Ovary (tissue), 9 donors: Measurements from ENCODE around the gene PRG2. TPM values are rescaled to one million over a fixed set of nuclear protein-coding genes. Genes with fewer than 3 reads are reported as not detected.

Experiments
- DNase-seq, 5 donors: peaks; one replicate each; pipeline ENCODE4 v3.0.0-alpha.2; 2019 to 2020
- H3K27ac ChIP-seq, 2 donors: fragments of 200-600 bp; one replicate each; pipeline versions ENCODE4 v1.5.1 to v1.8.0; 2019 to 2022
- H3K27me3 ChIP-seq: fragments of 200-600 bp; one replicate; pipeline ENCODE4 v1.8.0; 2022
- H3K36me3 ChIP-seq: fragments of 200-600 bp; sonication (generic); one replicate; pipeline ENCODE4 v1.5.1; 2019
- H3K4me1 ChIP-seq: one replicate; pipeline ENCODE4 v1.8.1; 2013; ENCODE audit warnings: mild to moderate bottlenecking, moderate library complexity; ENCODE audit not compliant: insufficient read depth
- H3K4me3 ChIP-seq: fragments of 200-600 bp; sonication (generic); one replicate; pipeline ENCODE4 v1.5.1; 2017
- H3K9me3 ChIP-seq, 2 donors: fragments of 200-600 bp in 1 of 2; sonication (generic) in 1 of 2; one replicate each; pipeline versions ENCODE4 v1.5.1 to v1.8.1; 2013 to 2019; ENCODE audit warnings: mild to moderate bottlenecking in 1 of 2, moderate library complexity in 1 of 2
- CTCF ChIP-seq, 3 donors: fragments of 450-650 bp in 2 of 3; fragments of 200-600 bp in 1 of 3; IDR thresholded peaks; one replicate each; pipeline versions ENCODE4 v1.5.1 to v1.8.0; 2016 to 2022; ENCODE audit warnings: antibody characterized with exemption in 3 of 3, mild to moderate bottlenecking in 1 of 3
- EP300 ChIP-seq: sonication (generic); formaldehyde crosslinking; IDR thresholded peaks from one replicate; pipeline ENCODE4 v1.6.1; 2017; ENCODE audit warnings: antibody characterized with exemption
- POLR2A ChIP-seq: fragments of 450-650 bp; IDR thresholded peaks from one replicate; pipeline ENCODE4 v1.6.1; 2017; ENCODE audit warnings: antibody characterized with exemption, mild to moderate bottlenecking, moderate library complexity
- WGBS, 3 donors: extraction: QIAGEN DNeasy Blood & Tissue Kit in 1 of 3; methylation state at CpG; one replicate each; pipeline versions ENCODE4 v1.1.5 to v1.1.7; 2013 to 2017; 5-methylcytosine and 5-hydroxymethylcytosine counted together
- intact Hi-C, 4 donors: fragments of 100-400 bp; cut with DNase I; formaldehyde crosslinking; loops; one replicate each; pipeline versions ENCODE4 v1.11.0 to v1.15.1; 2022 to 2023
- polyA plus RNA-seq, 2 donors: library from polyadenylated mRNA; stranded (reverse); fragments of 200-250 nt in 1 of 2; fragments of 350-450 nt in 1 of 2; fragmentation: Illumina TruSeq in 1 of 2; extraction: RNeasy Lipid Tissue Mini Kit (QIAGEN cat#74804) in 1 of 2; gene quantifications; one replicate each; pipeline ENCODE4 v1.2.3, GENCODE V29; 2013 to 2014
- total RNA-seq, 7 donors: library from RNA; depleted of rRNA in 2 of 7; stranded (reverse); fragments of >200 nt in 2 of 7; fragmentation: NEBNext Ultra II Directional in 3 of 7; extraction: Animal tissue kit (Norgen Biotek cat#: 25700) in 3 of 7; gene quantifications; one replicate each; pipeline versions ENCODE4 v1.1.0 to v1.2.4, GENCODE V29; 2016 to 2023
- donor health status: DM: no; HTN: no; CAD: no; lungs with moderate emphysema.
- donor health status: DM: no; HTN: no; CAD: no.
- donor health status: Bipolar disorder and iron deficiency.
- donor health status: DM: yes; HTN: yes; CAD: no.
- donor health status: DM: no; HTN: no; CAD: no.
- donor health status: DM: yes; HTN: yes; CAD: no.

The PRG2 gene
- total and polyA plus RNA-seq, 9 donors: 0.15 TPM; not detected in 8

DNA sequence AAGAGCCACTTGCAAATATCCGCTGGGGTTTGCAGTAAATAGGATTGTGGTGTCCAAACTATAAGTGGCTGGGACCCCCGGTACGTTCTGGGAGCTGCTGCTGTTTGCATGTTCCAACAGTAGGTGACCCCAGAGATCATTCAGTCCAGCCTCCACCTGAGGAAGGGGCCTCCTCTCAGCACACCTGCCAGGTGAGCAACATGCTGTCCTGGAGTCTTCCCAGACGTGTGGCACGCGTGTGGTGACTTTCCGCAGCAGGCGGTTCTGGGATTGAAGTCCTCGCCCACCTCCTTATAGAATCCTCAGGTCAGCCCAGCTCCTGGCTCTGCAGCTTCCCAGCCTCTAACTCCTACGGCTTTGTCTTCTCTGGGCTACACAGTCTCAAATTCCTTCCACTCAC lies 45.6 kb downstream of the PRG2 start:
- H3K36me3 ChIP-seq: no peaks in the 10 kb centered on the region
- DNase-seq: no peak

GRCh38 chr11:57343825-57344224 lies 46.6 kb downstream of the PRG2 start:
- WGBS, 3 donors: 66 to 72% (median 70%) methylated on average over 7 of the region's 7 CpGs
- no peak overlapping the region for H3K27ac ChIP-seq
- no peak overlapping the region for H3K4me3 ChIP-seq
- H3K4me1 ChIP-seq: no peaks in the 10 kb centered on the region
- DNase-seq: no peak
- intact Hi-C loops: no loop called here
- no peaks in the 10 kb centered on the region for H3K36me3 ChIP-seq
- no peaks in the 10 kb centered on the region for H3K27me3 ChIP-seq
- TF ChIP-seq CTCF (IDR thresholded peaks at IDR 0.05) (no peak), POLR2A (no peak), EP300 (no peak)
- no peaks in the 10 kb centered on the region for H3K9me3 ChIP-seq

More for the DNA sequence above, 45.6 kb downstream of the PRG2 start:
- no peak overlapping the region for H3K4me3 ChIP-seq
- TF ChIP-seq EP300 (no peak), POLR2A (no peak), CTCF (IDR thresholded peaks at IDR 0.05) (no peak)
- H3K9me3 ChIP-seq: no peaks in the 10 kb centered on the region
- intact Hi-C loops: no loop called here
- no peak overlapping the region for H3K27ac ChIP-seq
- H3K27me3 ChIP-seq: no peaks in the 10 kb centered on the region
- peaks cover 3% of the 10 kb centered on the region for H3K4me1 ChIP-seq
- 89 to 95% (median 92%) methylated on average over 10 of the region's 10 CpGs for WGBS, 3 donors

DNA sequence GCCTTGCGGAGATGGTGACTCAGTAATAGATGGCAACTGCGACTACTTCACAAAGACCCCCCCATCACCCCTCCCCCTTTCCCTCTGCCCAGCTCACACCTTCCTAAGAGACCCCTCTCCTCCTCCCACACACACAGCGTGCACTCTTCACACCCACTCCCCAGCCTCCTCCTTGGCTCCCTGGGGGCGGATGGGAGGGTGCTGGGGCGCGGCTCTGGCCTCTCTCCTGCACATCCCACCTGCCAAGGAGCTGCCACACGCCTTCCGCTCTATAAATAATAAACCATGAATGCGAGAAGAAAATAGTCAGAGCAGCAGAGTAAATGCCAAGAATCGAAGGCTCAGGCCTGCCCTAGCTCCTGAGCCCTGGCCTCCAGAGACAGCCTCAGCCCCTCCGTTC lies 47.7 kb downstream of the PRG2 start:
- H3K9me3 ChIP-seq: no peaks in the 10 kb centered on the region
- H3K4me1 ChIP-seq: no peaks in the 10 kb centered on the region
- intact Hi-C loops: no loop called here
- H3K36me3 ChIP-seq: no peaks in the 10 kb centered on the region
- no peaks in the 10 kb centered on the region for H3K27me3 ChIP-seq
- 60 to 75% (median 69%) methylated on average over 11 of the region's 11 CpGs for WGBS, 3 donors
- no peak overlapping the region for H3K4me3 ChIP-seq
- no peak overlapping the region for H3K27ac ChIP-seq
- DNase-seq: no peak
- no peak for TF ChIP-seq EP300

- WGBS, 3 donors: 78 to 81% (median 80%) methylated on average over 6 of the region's 6 CpGs
- intact Hi-C loops: no loop called here
- DNase-seq: no peak
- H3K4me3 ChIP-seq: no peak overlapping the region
- no peak overlapping the region for H3K27ac ChIP-seq
- H3K9me3 ChIP-seq: no peaks in the 10 kb centered on the region
- TF ChIP-seq CTCF (IDR thresholded peaks at IDR 0.05) (no peak), EP300 (no peak), POLR2A (no peak)
- no peaks in the 10 kb centered on the region for H3K27me3 ChIP-seq
- H3K36me3 ChIP-seq: no peaks in the 10 kb centered on the region
- H3K4me1 ChIP-seq: peaks cover 1% of the 10 kb centered on the region
These were observed 49.1 kb downstream of the PRG2 start for GRCh38 chr11:57341250-57341808.

- Histone ChIP-seq H3K27ac (no peak overlapping the region), H3K9me3 (no peaks in the 10 kb centered on the region), H3K4me3 (no peak overlapping the region), H3K27me3 (no peaks in the 10 kb centered on the region), H3K36me3 (no peaks in the 10 kb centered on the region), H3K4me1 (peaks cover 3% of the 10 kb centered on the region)
- TF ChIP-seq EP300: no peak
- TF ChIP-seq POLR2A: no peak
- no peak for TF ChIP-seq CTCF (IDR thresholded peaks at IDR 0.05)
- WGBS, 3 donors: 30 to 39% (median 37%) methylated on average over 12 of the region's 12 CpGs
- DNase-seq: peak in 1 of 5 donors; percentile 31
- intact Hi-C loops: no loop called here
These were observed 50.3 kb downstream of the PRG2 start for GRCh38 chr11:57340039-57340615.
